AG10803 (cell line): ENCODE results near the gene APMAP.

Source experiments
- DNase-seq: peaks from one replicate; pipeline ENCODE4 v3.0.0; 2010; ENCODE audit warnings: low read depth
- H3K4me3 ChIP-seq: 2 replicates; pipeline ENCODE4 v1.5.1; 2011; ENCODE audit warnings: mild to moderate bottlenecking, low read length, control low read depth
- TF ChIP-seq, protein P1 (sequence below): conservative IDR thresholded peaks from 2 replicates; pipeline ENCODE4 v1.5.1; 2011; ENCODE audit warnings: mild to moderate bottlenecking, low read length, control low read depth, inconsistent platforms

The APMAP gene

DNA sequence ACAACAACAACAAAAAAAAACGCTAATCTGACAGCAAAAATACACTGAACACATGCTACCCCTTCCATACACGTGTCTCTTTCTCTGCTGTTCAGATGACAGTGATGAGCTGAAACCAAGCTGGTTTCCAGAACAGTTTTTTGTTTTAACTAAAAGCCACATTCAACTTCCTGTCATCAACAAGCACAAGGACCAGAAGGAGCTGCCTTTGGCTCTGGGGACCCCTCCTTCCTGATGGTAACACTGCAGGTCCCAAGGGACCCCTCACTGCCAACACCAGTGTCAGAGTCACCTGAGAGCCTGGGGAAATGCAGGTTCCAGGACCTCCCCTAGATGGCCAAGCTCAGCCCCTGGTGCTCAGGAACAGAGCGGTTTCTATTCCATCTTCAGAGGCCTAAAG, 37.5 kb downstream of the APMAP start:
- DNase-seq = no peak
- H3K4me3 ChIP-seq = no peak overlapping the region
- TF ChIP-seq, protein P1, sequence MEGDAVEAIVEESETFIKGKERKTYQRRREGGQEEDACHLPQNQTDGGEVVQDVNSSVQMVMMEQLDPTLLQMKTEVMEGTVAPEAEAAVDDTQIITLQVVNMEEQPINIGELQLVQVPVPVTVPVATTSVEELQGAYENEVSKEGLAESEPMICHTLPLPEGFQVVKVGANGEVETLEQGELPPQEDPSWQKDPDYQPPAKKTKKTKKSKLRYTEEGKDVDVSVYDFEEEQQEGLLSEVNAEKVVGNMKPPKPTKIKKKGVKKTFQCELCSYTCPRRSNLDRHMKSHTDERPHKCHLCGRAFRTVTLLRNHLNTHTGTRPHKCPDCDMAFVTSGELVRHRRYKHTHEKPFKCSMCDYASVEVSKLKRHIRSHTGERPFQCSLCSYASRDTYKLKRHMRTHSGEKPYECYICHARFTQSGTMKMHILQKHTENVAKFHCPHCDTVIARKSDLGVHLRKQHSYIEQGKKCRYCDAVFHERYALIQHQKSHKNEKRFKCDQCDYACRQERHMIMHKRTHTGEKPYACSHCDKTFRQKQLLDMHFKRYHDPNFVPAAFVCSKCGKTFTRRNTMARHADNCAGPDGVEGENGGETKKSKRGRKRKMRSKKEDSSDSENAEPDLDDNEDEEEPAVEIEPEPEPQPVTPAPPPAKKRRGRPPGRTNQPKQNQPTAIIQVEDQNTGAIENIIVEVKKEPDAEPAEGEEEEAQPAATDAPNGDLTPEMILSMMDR = no peak

DNA sequence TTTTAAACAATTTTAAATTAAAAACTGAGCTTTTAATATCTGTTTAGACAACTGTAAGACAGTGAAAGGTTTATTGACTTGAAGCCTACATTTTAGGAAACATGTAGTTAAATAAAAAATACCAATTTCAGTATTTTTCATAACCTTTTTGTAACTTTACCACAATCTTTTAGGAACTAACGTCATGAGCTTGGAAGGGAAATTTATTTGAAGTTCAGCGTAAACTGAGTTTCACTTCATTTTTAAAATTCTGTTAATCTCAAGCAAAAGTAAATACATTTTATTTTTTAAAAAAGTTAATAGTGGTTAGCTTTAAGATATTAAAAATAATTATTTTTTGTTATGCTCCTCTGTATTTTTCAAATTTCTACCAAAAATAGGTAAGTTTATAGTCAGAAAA, 38.0 kb downstream of the APMAP start:
- no peak overlapping the region for H3K4me3 ChIP-seq
- TF ChIP-seq, protein P1 = no peak
- DNase-seq = no peak

DNA sequence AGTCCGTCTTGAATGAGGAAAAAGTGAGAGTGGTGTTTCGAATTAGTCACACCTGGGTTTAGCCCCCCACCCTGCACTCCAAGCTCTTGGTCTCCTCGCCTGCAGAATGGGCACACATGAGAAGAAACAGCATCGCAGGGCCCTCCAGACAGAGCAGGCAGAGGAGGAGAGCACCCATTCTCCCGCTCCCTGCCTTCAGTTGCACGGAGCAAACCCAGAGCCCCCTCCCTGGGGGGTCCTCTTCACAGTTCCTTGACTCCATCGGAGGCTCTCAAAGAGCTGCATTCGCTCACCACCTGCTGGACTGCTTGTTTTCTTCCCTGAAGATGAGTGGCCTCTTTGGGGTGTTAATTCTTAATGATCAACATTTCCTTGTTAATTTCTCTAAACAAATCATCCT, 38.4 kb downstream of the APMAP start:
- H3K4me3 ChIP-seq = no peak overlapping the region
- no peak for DNase-seq
- TF ChIP-seq, protein P1 = no peak

DNA sequence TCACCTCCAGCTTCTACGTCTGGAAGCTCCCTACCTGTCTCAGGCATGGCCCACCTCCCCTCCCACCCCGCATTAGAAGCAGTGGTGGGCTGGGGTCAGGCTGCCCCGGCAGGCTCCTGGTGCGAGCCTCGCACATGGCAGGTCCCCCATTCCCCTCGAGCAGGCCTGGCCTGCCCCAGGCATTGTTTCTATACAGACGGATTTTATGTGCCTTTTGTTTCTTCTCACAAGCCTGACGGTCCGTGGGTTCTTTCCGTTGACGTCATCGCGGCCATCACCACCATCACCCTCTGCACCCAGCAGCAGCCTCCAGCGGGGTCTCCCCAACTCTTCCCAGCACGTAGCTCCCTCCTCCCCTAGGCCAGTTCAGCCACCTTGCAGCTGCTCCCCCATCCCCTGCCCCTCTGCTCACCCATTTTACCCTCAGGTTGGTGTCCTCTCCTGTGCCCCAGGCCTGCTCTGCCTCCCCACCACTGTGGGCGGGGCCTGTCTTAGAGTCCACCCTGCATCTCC, 38.9 kb downstream of the APMAP start:
- H3K4me3 ChIP-seq = no peak overlapping the region
- TF ChIP-seq, protein P1 = no peak
- no peak for DNase-seq

DNA sequence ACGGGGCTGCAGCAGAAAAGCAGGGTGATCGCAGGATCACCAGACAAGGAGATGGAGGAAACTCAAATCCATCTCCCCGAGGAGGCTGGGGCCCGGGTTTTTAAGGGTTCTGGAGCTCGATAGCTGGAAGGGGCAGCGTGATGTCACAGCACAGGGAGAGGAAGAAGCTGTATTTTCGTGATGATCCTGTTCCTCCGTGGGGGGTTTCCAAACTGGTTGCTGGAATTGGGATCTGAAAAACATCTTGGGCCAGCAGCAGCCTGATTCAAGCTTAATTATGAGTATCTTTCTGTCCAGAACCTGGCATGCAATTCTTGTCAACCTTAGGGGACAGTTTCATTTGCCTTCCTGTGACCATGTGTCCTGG, 39.4 kb downstream of the APMAP start:
- TF ChIP-seq, protein P1 = no peak
- no peak for DNase-seq
- H3K4me3 ChIP-seq = no peak overlapping the region

DNA sequence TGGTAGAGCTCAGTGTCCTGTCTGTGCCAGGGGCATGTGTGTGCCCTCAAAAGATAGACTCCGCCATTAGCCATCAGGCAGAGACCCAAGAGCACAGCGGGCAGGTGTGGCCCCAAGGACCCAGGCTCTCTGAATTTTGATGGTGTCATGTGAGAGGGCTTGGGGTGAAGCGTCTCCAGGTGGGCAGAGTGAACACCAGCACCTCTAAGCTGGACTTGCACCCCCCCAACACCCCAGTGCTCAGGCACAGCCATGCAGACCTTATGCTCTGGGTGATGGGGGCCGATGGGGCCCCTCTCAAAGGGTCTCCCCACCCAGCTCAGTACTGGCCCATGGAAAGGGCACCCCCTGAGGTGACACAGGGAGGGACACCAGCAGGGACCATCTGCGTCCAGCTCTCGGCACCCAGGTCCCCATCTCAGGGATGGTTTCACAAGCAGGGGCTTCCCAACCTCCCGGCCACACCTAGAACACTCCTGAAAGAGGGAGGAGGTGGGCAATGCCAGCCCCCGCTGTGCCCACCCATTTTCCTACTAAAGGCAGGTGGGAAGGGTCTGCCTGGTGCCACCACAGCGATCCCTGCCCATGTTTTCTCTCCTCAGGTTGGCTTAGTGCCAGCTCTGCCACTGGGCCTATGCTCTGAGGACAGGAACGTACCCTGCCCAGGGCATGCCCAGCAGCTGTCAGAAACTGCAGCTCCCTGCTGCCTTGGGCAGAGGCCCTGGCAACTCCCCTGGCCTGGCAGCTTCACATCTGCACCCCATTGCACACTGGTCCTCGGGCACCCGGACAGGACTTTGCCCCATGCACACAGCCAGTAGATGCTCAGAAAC, 40.0 kb downstream of the APMAP start:
- TF ChIP-seq, protein P1 = no peak
- no peak for DNase-seq
- H3K4me3 ChIP-seq = no peak overlapping the region

DNA sequence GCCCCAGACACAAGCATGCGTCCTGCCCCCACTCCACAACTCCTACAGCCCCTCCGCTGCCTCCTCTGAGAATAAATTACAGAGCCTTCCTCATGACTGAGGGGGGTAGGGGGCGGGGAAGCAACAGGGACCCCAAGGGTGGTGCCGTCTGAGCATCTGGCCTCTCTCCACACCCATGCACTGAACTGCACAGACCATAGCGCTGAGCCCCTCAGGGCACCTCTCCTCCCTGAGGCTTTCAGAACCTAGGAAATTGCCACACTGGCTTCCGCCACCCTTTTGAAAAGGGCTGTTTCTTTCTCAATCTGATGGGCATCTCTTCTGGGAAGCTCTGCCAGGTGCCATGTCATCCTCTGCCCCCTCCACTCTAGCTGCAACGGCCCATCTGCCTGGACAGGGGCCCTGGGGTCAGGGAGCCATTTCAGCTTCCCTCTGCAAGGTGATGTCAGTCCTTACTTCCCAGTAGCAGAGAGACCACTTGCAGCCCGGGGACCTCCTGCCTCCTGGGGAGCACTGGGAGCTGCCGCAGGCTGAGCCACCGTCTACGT, 40.9 kb downstream of the APMAP start:
- DNase-seq = no peak
- TF ChIP-seq, protein P1 = no peak
- H3K4me3 ChIP-seq = no peak overlapping the region
